Endothelial cell of umbilical vein (primary cell): Measurements from ENCODE around the gene KIF2C. TPM values are rescaled to one million over a fixed set of nuclear protein-coding genes. Genes with fewer than 3 reads are reported as not detected.

Experiments used
- BruUV-seq: library from RNA; stranded (reverse); fragments of 400-500 nt; replicated peaks from 2 replicates; lab custom pipeline; 2021; lab: Mats Ljungman, UMichigan
- CTCF ChIA-PET: fragments of 300-600, 350-600 bp; sonication (Branson Sonifier 250); formaldehyde crosslinking; loops from one replicate; lab custom pipeline; 2021; ENCODE audit warnings: antibody characterized with exemption, inconsistent platforms; lab: Charles Lee
- POLR2A ChIA-PET: fragments of 300-600, 350-600 bp; sonication (Branson Sonifier 250); formaldehyde crosslinking; loops from one replicate; lab custom pipeline; 2021; ENCODE audit warnings: antibody characterized with exemption, inconsistent platforms; lab: Charles Lee
- DNase-seq: peaks from one replicate; pipeline ENCODE4 v3.0.0-alpha.2; 2011; ENCODE audit warnings: low read depth, low spot score
- FAIRE-seq: peaks from 2 replicates; lab custom pipeline; 2011; peaks lifted over from hg19 to GRCh38; lab: Jason Lieb, UNC
- H2AFZ ChIP-seq: 2 replicates; pipeline ENCODE4 v1.6.0; 2012; ENCODE audit warnings: low read depth, low read length, control low read depth, inconsistent platforms
- H3K27ac ChIP-seq: 2 replicates; pipeline ENCODE4 v1.5.1; 2011; ENCODE audit warnings: low read depth, mild to moderate bottlenecking, control low read depth, low read length, moderate library complexity; ENCODE audit not compliant: insufficient read depth
- H3K27me3 ChIP-seq, 2 experiments: 2 replicates each; pipeline versions ENCODE4 v1.6.0 to v1.6.1; 2011; ENCODE audit warnings: low read length in 2 of 2, mixed read lengths in 1 of 2; ENCODE audit not compliant: control insufficient read depth in 2 of 2, insufficient read depth in 2 of 2
- H3K36me3 ChIP-seq, 2 experiments: 2 replicates in 1 of 2; 3 replicates in 1 of 2; pipeline ENCODE4 v1.5.1; 2011; ENCODE audit warnings: low read length in 2 of 2, mild to moderate bottlenecking in 1 of 2, moderate library complexity in 1 of 2; ENCODE audit not compliant: control insufficient read depth in 2 of 2, insufficient read depth in 2 of 2; ENCODE audit errors: extremely low read depth in 1 of 2
- H3K4me1 ChIP-seq: 3 replicates; pipeline ENCODE4 v1.5.1; 2011; ENCODE audit warnings: mild to moderate bottlenecking, low read length; ENCODE audit not compliant: control insufficient read depth, insufficient read depth; ENCODE audit errors: extremely low read depth
- H3K4me2 ChIP-seq: 2 replicates; pipeline ENCODE4 v1.6.1; 2011; ENCODE audit warnings: low read length, control low read depth, mixed read lengths; ENCODE audit not compliant: insufficient read depth
- H3K4me3 ChIP-seq, 3 experiments: fragments of 200-600 bp in 1 of 3; sonication (generic), shearing (Covaris generic) in 1 of 3; replicated peaks in 1 of 3; 2 replicates each; pipeline ENCODE4 v1.5.1; 2011 to 2016; ENCODE audit warnings: control low read depth in 3 of 3, low read length in 3 of 3, mild to moderate bottlenecking in 2 of 3, inconsistent platforms in 1 of 3, low read depth in 1 of 3, moderate library complexity in 1 of 3; ENCODE audit not compliant: insufficient read depth in 1 of 3
- H3K79me2 ChIP-seq: 2 replicates; pipeline ENCODE4 v1.6.0; 2012; ENCODE audit warnings: low read length, inconsistent platforms; ENCODE audit not compliant: control insufficient read depth, insufficient read depth
- H3K9ac ChIP-seq: replicated peaks from 2 replicates; pipeline ENCODE3; 2011; ENCODE audit warnings: low read length, control low read depth; ENCODE audit not compliant: insufficient read depth; ENCODE audit errors: extremely low read depth
- H3K9me1 ChIP-seq: replicated peaks from 3 replicates; pipeline ENCODE4 v1.6.0; 2011; ENCODE audit warnings: mild to moderate bottlenecking, low read length; ENCODE audit not compliant: control insufficient read depth, insufficient read depth; ENCODE audit errors: extremely low read depth
- H3K9me3 ChIP-seq: replicated peaks from 2 replicates; pipeline ENCODE4 v1.5.1; 2012; ENCODE audit warnings: low read length, inconsistent platforms; ENCODE audit not compliant: control insufficient read depth, insufficient read depth
- H4K20me1 ChIP-seq: replicated peaks from 2 replicates; pipeline ENCODE3; 2011; ENCODE audit warnings: mild to moderate bottlenecking, low read length; ENCODE audit not compliant: control insufficient read depth, insufficient read depth; ENCODE audit errors: extremely low read depth
- CTCF ChIP-seq, 2 donors: IDR thresholded peaks; 1 replicate in 1 of 2; 2 replicates in 1 of 2; pipeline ENCODE4 v1.5.1; 2011; ENCODE audit warnings: low read length in 2 of 2, mild to moderate bottlenecking in 2 of 2, moderate library complexity in 2 of 2, control low read depth in 1 of 2, inconsistent platforms in 1 of 2, low read depth in 1 of 2; ENCODE audit not compliant: insufficient read depth in 1 of 2; ENCODE audit errors: extremely low read depth in 1 of 2
- EZH2 ChIP-seq: IDR thresholded peaks from 2 replicates; pipeline ENCODE4 v1.6.1; 2012; ENCODE audit warnings: borderline replicate concordance, low read depth, mild to moderate bottlenecking, moderate library complexity, low read length, inconsistent platforms; ENCODE audit not compliant: severe bottlenecking
- FOS ChIP-seq: IDR thresholded peaks from 2 replicates; pipeline ENCODE4 v1.6.1; 2011; ENCODE audit warnings: mild to moderate bottlenecking, low read length, moderate library complexity, borderline replicate concordance; ENCODE audit not compliant: insufficient read depth
- GATA2 ChIP-seq: IDR thresholded peaks from 2 replicates; pipeline ENCODE4 v1.7.0; 2011; ENCODE audit warnings: low read depth, mild to moderate bottlenecking, moderate library complexity, mixed read lengths, low read length; ENCODE audit not compliant: insufficient read length, insufficient read depth
- JUN ChIP-seq: IDR thresholded peaks from 2 replicates; pipeline ENCODE4 v1.6.1; 2011; ENCODE audit warnings: borderline replicate concordance, low read depth; ENCODE audit not compliant: insufficient read length, insufficient read depth
- MAX ChIP-seq: IDR thresholded peaks from 2 replicates; pipeline ENCODE4 v1.6.1; 2011; ENCODE audit not compliant: insufficient read depth, insufficient read length
- MYC ChIP-seq: IDR thresholded peaks from one replicate; pipeline ENCODE4 v1.6.1; 2011; ENCODE audit warnings: mild to moderate bottlenecking, low read depth, low read length
- POLR2A ChIP-seq: IDR thresholded peaks from 2 replicates; pipeline ENCODE4 v1.6.1; 2012; ENCODE audit warnings: low read depth, mild to moderate bottlenecking, control low read depth, low read length
- POLR2AphosphoS5 ChIP-seq: IDR thresholded peaks from 2 replicates; pipeline ENCODE4 v1.6.1; 2012; ENCODE audit warnings: low read depth, mild to moderate bottlenecking, control low read depth, low read length, moderate library complexity; ENCODE audit not compliant: insufficient read depth
- dilution Hi-C: fragments of 300-500 bp; cut with MboI; formaldehyde crosslinking; loops from one replicate; pipeline ENCODE4 v1.15.0; 2019; ENCODE audit warnings: low sequenced_read_pairs; ENCODE audit not compliant: extremely low pct_ligation_motif_present
- intact Hi-C: fragments of 100-400 bp; cut with micrococcal nuclease; formaldehyde crosslinking; loops from one replicate; pipeline ENCODE4 v1.10.0; 2022
- polyA plus RNA-seq, 4 experiments: library from polyadenylated mRNA; depleted of rRNA in 3 of 4; stranded (reverse) in 3 of 4; unstranded in 1 of 4; fragments of >200 nt; gene quantifications; 2 replicates each; pipeline versions ENCODE4 v1.2.1 to v1.2.3, GENCODE V29; 2011 to 2012; ENCODE audit warnings: missing spikeins in 1 of 4
- total RNA-seq: library from RNA; stranded (reverse); gene quantifications from 2 replicates; pipeline ENCODE4 v1.2.3, GENCODE V29; 2021

Gene KIF2C
- total and polyA plus RNA-seq, 2 donors (not counting 3 experiments of a cell fraction or from before 2014, with no cell fraction given), result 27.1 to 53.7 TPM

- H2AFZ ChIP-seq, result no peak overlapping the region
- dilution Hi-C loops, result no loop called here
- POLR2A ChIA-PET, result no interaction called here
- CTCF ChIA-PET, result interaction anchor here (1.4 kb wide), 1 partner anchor 9 kb away, joined by 3 read pairs; no protein-coding TSS in a partner anchor
- H3K4me1 ChIP-seq, result no peaks in the 10 kb centered on the region
- intact Hi-C loops, result no loop called here
- H3K9me1 ChIP-seq, result no peaks in the 10 kb centered on the region
- no peak overlapping the region for H3K4me2 ChIP-seq
- H3K4me3 ChIP-seq, result no peak overlapping the region
- no peak overlapping the region for H3K9ac ChIP-seq
- BruUV-seq, result no TSS peak
- DNase-seq, result no peak
- H3K9me3 ChIP-seq, result no peaks in the 10 kb centered on the region
- no peaks in the 10 kb centered on the region for H4K20me1 ChIP-seq
- no peak overlapping the region for H3K27ac ChIP-seq
- no peak for FAIRE-seq
- H3K79me2 ChIP-seq, result no peaks in the 10 kb centered on the region
- H3K36me3 ChIP-seq, result no peaks in the 10 kb centered on the region
- H3K27me3 ChIP-seq, result peaks cover 4 to 18% of the 10 kb centered on the region in 2 experiments
- TF ChIP-seq FOS (no peak), MYC (no peak), EZH2 (no peak), JUN (no peak), CTCF (IDR thresholded peaks at IDR 0.05; ENCODE audit: extremely low read depth in 1 of 2, insufficient read depth in 1 of 2, low read depth in 1 of 2, low read length in 2 of 2) (no peak), POLR2A (no peak), POLR2AphosphoS5 (no peak), MAX (no peak), GATA2 (no peak)
Measured at GRCh38 chr1:44694863-44695478, 44.7 kb upstream of the KIF2C start.
